ENCODE measurements around the gene FUT6.

Gene FUT6

GRCh38 chr19:5824751-5825150 lies 14.8 kb downstream of the FUT6 start:
- Mint-ChIP-seq H3K4me1 (peaks cover 9% of the 10 kb centered on the region), H3K36me3 (peaks cover 18% of the 10 kb centered on the region), H3K4me3 (no peak overlapping the region), H3K27ac (no peak overlapping the region), H3K9me3 (peaks cover 2% of the 10 kb centered on the region)
- DNase-seq (ENCODE audit: low spot score in 2 of 2) (no peak), ATAC-seq (no peak)

GRCh38 chr19:5823579-5824281 lies 15.8 kb downstream of the FUT6 start:
- Mint-ChIP-seq H3K36me3 (peaks cover 16% of the 10 kb centered on the region), H3K27ac (peak overlapping the region; percentile 50), H3K4me3 (no peak overlapping the region), H3K4me1 (peaks cover 9% of the 10 kb centered on the region), H3K9me3 (peaks cover 2% of the 10 kb centered on the region)
- DNase-seq (ENCODE audit: low spot score in 2 of 2) (no peak), ATAC-seq (no peak)

- ATAC-seq, result no peak
- peaks cover 6% of the 10 kb centered on the region for H3K36me3 Mint-ChIP-seq
- peaks cover 7% of the 10 kb centered on the region for H3K4me1 Mint-ChIP-seq
- peaks cover 2% of the 10 kb centered on the region for H3K9me3 Mint-ChIP-seq
- DNase-seq (ENCODE audit: low spot score in 2 of 2), result no peak
- H3K27ac Mint-ChIP-seq, result peak overlapping the region; percentile 50
- no peak overlapping the region for H3K4me3 Mint-ChIP-seq
Measured at GRCh38 chr19:5822181-5822844, 17.2 kb downstream of the FUT6 start.

- H3K4me1 Mint-ChIP-seq, result peaks cover under 1% of the 10 kb centered on the region
- no peak overlapping the region for H3K4me3 Mint-ChIP-seq
- H3K36me3 Mint-ChIP-seq, result no peaks in the 10 kb centered on the region
- no peak overlapping the region for H3K27ac Mint-ChIP-seq
- H3K9me3 Mint-ChIP-seq, result no peaks in the 10 kb centered on the region
- DNase-seq (ENCODE audit: low spot score in 2 of 2), result no peak
- no peak for ATAC-seq
Measured at GRCh38 chr19:5821521-5822180, 17.9 kb downstream of the FUT6 start.

- Mint-ChIP-seq H3K4me1 (no peaks in the 10 kb centered on the region), H3K27ac (no peak overlapping the region), H3K4me3 (no peak overlapping the region), H3K36me3 (no peaks in the 10 kb centered on the region), H3K9me3 (no peaks in the 10 kb centered on the region)
- ATAC-seq (no peak), DNase-seq (ENCODE audit: low spot score in 2 of 2) (no peak)
Measured at GRCh38 chr19:5820785-5821184, 18.7 kb downstream of the FUT6 start.

GRCh38 chr19:5818594-5818993 lies 20.9 kb downstream of the FUT6 start:
- Mint-ChIP-seq H3K4me3 (no peak overlapping the region), H3K9me3 (no peaks in the 10 kb centered on the region), H3K27ac (no peak overlapping the region)

GRCh38 chr19:5817218-5817617 lies 22.3 kb downstream of the FUT6 start:
- Mint-ChIP-seq H3K4me3 (no peak overlapping the region), H3K9me3 (no peaks in the 10 kb centered on the region), H3K4me1 (no peaks in the 10 kb centered on the region), H3K36me3 (no peaks in the 10 kb centered on the region), H3K27ac (no peak overlapping the region)
- DNase-seq (ENCODE audit: low spot score in 2 of 2) (no peak), ATAC-seq (no peak)

More at GRCh38 chr19:5818594-5818993, 20.9 kb downstream of the FUT6 start:
- no peak for ATAC-seq
- H3K4me1 Mint-ChIP-seq, result no peaks in the 10 kb centered on the region
- no peak for DNase-seq (ENCODE audit: low spot score in 2 of 2)
- no peaks in the 10 kb centered on the region for H3K36me3 Mint-ChIP-seq

GRCh38 chr19:5814852-5815246 lies 24.7 kb downstream of the FUT6 start:
- H3K9me3 Mint-ChIP-seq, result no peaks in the 10 kb centered on the region
- peak; percentile 28 for ATAC-seq

GRCh38 chr19:5814123-5814851 lies 25.2 kb downstream of the FUT6 start:
- Mint-ChIP-seq H3K27ac (no peak overlapping the region), H3K4me1 (no peaks in the 10 kb centered on the region), H3K4me3 (no peak overlapping the region), H3K36me3 (no peaks in the 10 kb centered on the region), H3K9me3 (no peaks in the 10 kb centered on the region)
- ATAC-seq (no peak), DNase-seq (ENCODE audit: low spot score in 2 of 2) (no peak)

More at GRCh38 chr19:5814852-5815246, 24.7 kb downstream of the FUT6 start:
- no peaks in the 10 kb centered on the region for H3K36me3 Mint-ChIP-seq
- no peaks in the 10 kb centered on the region for H3K4me1 Mint-ChIP-seq
- H3K27ac Mint-ChIP-seq, result no peak overlapping the region
- H3K4me3 Mint-ChIP-seq, result no peak overlapping the region
- DNase-seq (ENCODE audit: low spot score in 2 of 2), result no peak

GRCh38 chr19:5811117-5811516 lies 28.4 kb downstream of the FUT6 start:
- no peak for DNase-seq (ENCODE audit: low spot score in 2 of 2)
- H3K27ac Mint-ChIP-seq, result no peak overlapping the region

GRCh38 chr19:5809469-5809868 lies 30.0 kb downstream of the FUT6 start:
- Mint-ChIP-seq H3K36me3 (no peaks in the 10 kb centered on the region), H3K9me3 (no peaks in the 10 kb centered on the region), H3K27ac (no peak overlapping the region), H3K4me3 (no peak overlapping the region), H3K4me1 (no peaks in the 10 kb centered on the region)
- ATAC-seq (no peak), DNase-seq (ENCODE audit: low spot score in 2 of 2) (no peak)

More at GRCh38 chr19:5811117-5811516, 28.4 kb downstream of the FUT6 start:
- no peak overlapping the region for H3K4me3 Mint-ChIP-seq
- no peaks in the 10 kb centered on the region for H3K4me1 Mint-ChIP-seq
- no peak for ATAC-seq
- no peaks in the 10 kb centered on the region for H3K36me3 Mint-ChIP-seq
- H3K9me3 Mint-ChIP-seq, result no peaks in the 10 kb centered on the region

- Mint-ChIP-seq H3K4me3 (no peak overlapping the region), H3K27ac (no peak overlapping the region), H3K4me1 (peaks cover 4% of the 10 kb centered on the region), H3K36me3 (no peaks in the 10 kb centered on the region), H3K9me3 (no peaks in the 10 kb centered on the region)
- ATAC-seq (no peak), DNase-seq (ENCODE audit: low spot score in 2 of 2) (no peak)
Measured at GRCh38 chr19:5809053-5809452, 30.4 kb downstream of the FUT6 start.

GRCh38 chr19:5808120-5808816 lies 31.2 kb downstream of the FUT6 start:
- no peak for ATAC-seq
- Mint-ChIP-seq H3K4me3 (no peak overlapping the region), H3K36me3 (no peaks in the 10 kb centered on the region)

GRCh38 chr19:5806905-5807304 lies 32.6 kb downstream of the FUT6 start:
- Mint-ChIP-seq H3K36me3 (no peaks in the 10 kb centered on the region), H3K9me3 (no peaks in the 10 kb centered on the region), H3K4me1 (peaks cover 25% of the 10 kb centered on the region), H3K4me3 (no peak overlapping the region), H3K27ac (no peak overlapping the region)
- no peak for ATAC-seq
- no peak for DNase-seq (ENCODE audit: low spot score in 2 of 2)

More at GRCh38 chr19:5808120-5808816, 31.2 kb downstream of the FUT6 start:
- no peaks in the 10 kb centered on the region for H3K9me3 Mint-ChIP-seq
- no peak for DNase-seq (ENCODE audit: low spot score in 2 of 2)
- no peak overlapping the region for H3K27ac Mint-ChIP-seq
- H3K4me1 Mint-ChIP-seq, result peaks cover 12% of the 10 kb centered on the region

- H3K27ac Mint-ChIP-seq, result no peak overlapping the region
- no peak for DNase-seq (ENCODE audit: low spot score in 2 of 2)
- H3K36me3 Mint-ChIP-seq, result no peaks in the 10 kb centered on the region
- peaks cover 29% of the 10 kb centered on the region for H3K4me1 Mint-ChIP-seq
- H3K4me3 Mint-ChIP-seq, result peak overlapping the region; percentile 47
- ATAC-seq, result no peak
- H3K9me3 Mint-ChIP-seq, result no peaks in the 10 kb centered on the region
Measured at GRCh38 chr19:5806133-5806489, 33.4 kb downstream of the FUT6 start.
